HS-5 (cell line): ENCODE data around the gene ZCCHC2.

Experiments
- DNase-seq: peaks from one replicate; pipeline ENCODE4 v3.0.0-alpha.2; 2012; ENCODE audit warnings: low read depth

ZCCHC2 gene

GRCh38 chr18:62538881-62539280 is 16.1 kb downstream of the ZCCHC2 start:
- no peak for DNase-seq

GRCh38 chr18:62539284-62540165 is 16.7 kb downstream of the ZCCHC2 start:
- DNase-seq = no peak

GRCh38 chr18:62543021-62543420 is 20.2 kb downstream of the ZCCHC2 start:
- no peak for DNase-seq

- DNase-seq = no peak
These were observed 22.3 kb downstream of the ZCCHC2 start for GRCh38 chr18:62545098-62545497.

- no peak for DNase-seq
These were observed 26.9 kb downstream of the ZCCHC2 start for GRCh38 chr18:62549755-62550154.

GRCh38 chr18:62550746-62551145 is 27.9 kb downstream of the ZCCHC2 start:
- no peak for DNase-seq

GRCh38 chr18:62551972-62552513 is 29.2 kb downstream of the ZCCHC2 start:
- no peak for DNase-seq

GRCh38 chr18:62554061-62554815 is 31.4 kb downstream of the ZCCHC2 start:
- no peak for DNase-seq

GRCh38 chr18:62555135-62555534 is 32.3 kb downstream of the ZCCHC2 start:
- peak; percentile 59 for DNase-seq

- no peak for DNase-seq
These were observed 33.6 kb downstream of the ZCCHC2 start for GRCh38 chr18:62556397-62556796.

GRCh38 chr18:62558015-62558663 is 35.3 kb downstream of the ZCCHC2 start:
- no peak for DNase-seq

- no peak for DNase-seq
These were observed 41.2 kb downstream of the ZCCHC2 start for GRCh38 chr18:62564044-62564443.

GRCh38 chr18:62566199-62566598 is 43.4 kb downstream of the ZCCHC2 start:
- DNase-seq = no peak

- DNase-seq = no peak
These were observed 44.0 kb downstream of the ZCCHC2 start for GRCh38 chr18:62566818-62567217.

- DNase-seq = no peak
These were observed 46.3 kb downstream of the ZCCHC2 start for GRCh38 chr18:62569081-62569655.

- DNase-seq = no peak
These were observed 48.2 kb downstream of the ZCCHC2 start for GRCh38 chr18:62571037-62571436.

GRCh38 chr18:62571648-62572047 is 48.8 kb downstream of the ZCCHC2 start:
- DNase-seq = no peak

- no peak for DNase-seq
These were observed 49.6 kb downstream of the ZCCHC2 start for GRCh38 chr18:62572456-62572855.

- DNase-seq = no peak
These were observed 52.0 kb downstream of the ZCCHC2 start for GRCh38 chr18:62574776-62575175.

GRCh38 chr18:62576271-62576670 is 53.4 kb downstream of the ZCCHC2 start:
- DNase-seq = no peak

GRCh38 chr18:62576845-62577512 is 54.2 kb downstream of the ZCCHC2 start:
- DNase-seq = no peak

- no peak for DNase-seq
These were observed 54.9 kb downstream of the ZCCHC2 start for GRCh38 chr18:62577765-62578164.
